ENCODE results near the gene APEH. TPM values are rescaled to one million over a fixed set of nuclear protein-coding genes. Genes with fewer than 3 reads are reported as not detected.
A peak's percentile ranks its signal among the peaks of the same experiment; 100 is the strongest.

APEH gene
- total and polyA plus RNA-seq, 12 donors = 36.5 to 166 (median 124) TPM

GRCh38 chr3:49717211-49717958 lies 43.2 kb downstream of the APEH start:
- TF ChIP-seq CTCF (IDR thresholded peaks at IDR 0.05) (no peak), POLR2A (IDR thresholded peaks at IDR 0.05) (no peak)
- H3K4me1 ChIP-seq (replicated peaks in 1 of 2) = peaks cover 0 to 16% of the 10 kb centered on the region in 2 donors
- no peak overlapping the region for H3K27ac ChIP-seq
- H3K9me3 ChIP-seq (replicated peaks in 1 of 3) = no peaks in the 10 kb centered on the region
- WGBS, 4 donors = 88 to 97% (median 92%) methylated on average over 8 to 14 of the region's 14 CpGs
- no peak overlapping the region for H3K4me3 ChIP-seq
- peaks cover 0 to 15% of the 10 kb centered on the region in 2 donors for H3K36me3 ChIP-seq (replicated peaks in 1 of 2)
- no peaks in the 10 kb centered on the region for H3K27me3 ChIP-seq
- peak in 1 of 7 donors; percentile 7 for DNase-seq
- intact Hi-C loops (cut with DNase I) = no loop called here

GRCh38 chr3:49717959-49718857 lies 44.1 kb downstream of the APEH start:
- 65 to 80% (median 68%) methylated on average over 36 to 75 of the region's 75 CpGs for WGBS, 4 donors
- Histone ChIP-seq H3K36me3 (replicated peaks in 1 of 2) (peaks cover 0 to 17% of the 10 kb centered on the region in 2 donors), H3K27me3 (no peaks in the 10 kb centered on the region), H3K4me3 (no peak overlapping the region), H3K27ac (no peak overlapping the region), H3K9me3 (replicated peaks in 1 of 3) (no peaks in the 10 kb centered on the region), H3K4me1 (replicated peaks in 1 of 2) (peaks cover 7 to 23% of the 10 kb centered on the region in 2 donors)
- intact Hi-C loops (cut with DNase I) = no loop called here
- DNase-seq = peak in 1 of 7 donors; percentile 7
- TF ChIP-seq CTCF (IDR thresholded peaks at IDR 0.05) (no peak), POLR2A (IDR thresholded peaks at IDR 0.05) (no peak)

GRCh38 chr3:49718858-49719213 lies 44.7 kb downstream of the APEH start:
- H3K4me1 ChIP-seq (replicated peaks in 1 of 2) = peaks cover 7 to 23% of the 10 kb centered on the region in 2 donors
- 9 to 32% (median 13%) methylated on average over 9 to 33 of the region's 33 CpGs for whole genome bisulfite sequencing, 4 donors
- H3K9me3 ChIP-seq (replicated peaks in 1 of 3) = no peaks in the 10 kb centered on the region
- no peak overlapping the region for H3K27ac ChIP-seq
- no peak for TF ChIP-seq POLR2A (IDR thresholded peaks at IDR 0.05)
- intact Hi-C loops (cut with DNase I) = no loop called here
- peak overlapping the region in 2 of 4 donors; percentile 9 to 47 for H3K4me3 ChIP-seq
- no peaks in the 10 kb centered on the region for H3K27me3 ChIP-seq
- peak in 3 of 7 donors; percentile 35 to 64 (median 39) for DNase-seq
- H3K36me3 ChIP-seq (replicated peaks in 1 of 2) = peaks cover 0 to 17% of the 10 kb centered on the region in 2 donors

GRCh38 chr3:49719214-49719884 lies 45.2 kb downstream of the APEH start, which contains the start of gene AMIGO3:
Gene AMIGO3 (minus strand): TSS chr3:49719684. CDS start chr3:49719465, 219 bp downstream.
- Histone ChIP-seq H3K9me3 (replicated peaks in 1 of 3) (no peaks in the 10 kb centered on the region), H3K4me1 (replicated peaks in 1 of 2) (peaks cover 9 to 26% of the 10 kb centered on the region in 2 donors), H3K36me3 (replicated peaks in 1 of 2) (peaks cover 0 to 17% of the 10 kb centered on the region in 2 donors), H3K27ac (peak within 1 kb of the TSS in 3 of 5 donors; percentile 34 to 74 (median 55)), H3K4me3 (peak within 1 kb of the TSS in 2 of 4 donors; percentile 9 to 47), H3K27me3 (no peaks in the 10 kb centered on the region)
- 0 to 1% (median 0%) methylated on average over 2 to 50 of the region's 50 CpGs for WGBS, 4 donors
- TF ChIP-seq CTCF (IDR thresholded peaks at IDR 0.05) (peak; percentile 34 to 84 (median 72)), POLR2A (IDR thresholded peaks at IDR 0.05) (peak; percentile 39 to 87)
- intact Hi-C loops (cut with DNase I) = no loop called here
- peak; percentile 95 to 99 (median 97) for DNase-seq

Measured in adrenal gland (tissue), 12 donors.